Left ventricle myocardium inferior (tissue), 1 donor: Measurements from ENCODE around the gene HPCAL1. TPM values are rescaled to one million over a fixed set of nuclear protein-coding genes. Genes with fewer than 3 reads are reported as not detected.

ENCODE experiments used
- DNase-seq: peaks from one replicate; pipeline ENCODE4 v3.0.0-alpha.2; 2020
- H3K27ac ChIP-seq: fragments of 200-600 bp; replicated peaks from 2 replicates; pipeline ENCODE4 v1.8.0; 2021
- H3K27me3 ChIP-seq: fragments of 200-600 bp; 2 replicates; pipeline ENCODE4 v1.8.0; 2021; ENCODE audit warnings: low read depth
- H3K36me3 ChIP-seq: fragments of 200-600 bp; 2 replicates; pipeline ENCODE4 v1.8.0; 2021
- H3K4me1 ChIP-seq: fragments of 200-600 bp; 2 replicates; pipeline ENCODE4 v1.8.0; 2021
- H3K4me3 ChIP-seq: fragments of 200-600 bp; 2 replicates; pipeline ENCODE4 v1.8.0; 2021; ENCODE audit warnings: mild to moderate bottlenecking, moderate library complexity
- H3K9me3 ChIP-seq: fragments of 200-600 bp; replicated peaks from 2 replicates; pipeline ENCODE4 v1.8.0; 2021
- CTCF ChIP-seq: fragments of 200-600 bp; IDR thresholded peaks from 2 replicates; pipeline ENCODE4 v1.8.0; 2021; ENCODE audit warnings: antibody characterized with exemption, mild to moderate bottlenecking, borderline replicate concordance
- intact Hi-C: fragments of 100-400 bp; cut with micrococcal nuclease; formaldehyde crosslinking; loops from one replicate; pipeline ENCODE4 v1.11.0; 2022
- total RNA-seq: library from RNA; stranded (reverse); fragmentation: NEBNext Ultra II Directional; extraction: Animal tissue kit (Norgen Biotek cat#: 25700); gene quantifications from one replicate; pipeline ENCODE4 v1.2.1, GENCODE V29; 2021
- donor health status: DM: no; HTN: yes; CAD: no; lungs with severe emphysema.

The HPCAL1 gene
- total RNA-seq, 1 donor from 2014 or later: 29.4 TPM

GRCh38 chr2:10410001-10410822, 107.5 kb downstream of the HPCAL1 start:
- Histone ChIP-seq H3K9me3 (no peaks in the 10 kb centered on the region), H3K27ac (peak overlapping the region; percentile 15), H3K27me3 (no peaks in the 10 kb centered on the region), H3K36me3 (no peaks in the 10 kb centered on the region), H3K4me3 (no peak overlapping the region), H3K4me1 (peaks cover 65% of the 10 kb centered on the region)
- TF ChIP-seq CTCF: no peak
- intact Hi-C loops: no loop called here
- DNase-seq: no peak

- Histone ChIP-seq H3K27me3 (no peaks in the 10 kb centered on the region), H3K27ac (no peak overlapping the region), H3K9me3 (no peaks in the 10 kb centered on the region), H3K36me3 (no peaks in the 10 kb centered on the region), H3K4me3 (no peak overlapping the region), H3K4me1 (peaks cover 58% of the 10 kb centered on the region)
- intact Hi-C loops: no loop called here
- DNase-seq: no peak
- TF ChIP-seq CTCF: no peak
Observed at GRCh38 chr2:10410823-10411437, 108.2 kb downstream of the HPCAL1 start.

- intact Hi-C loops: no loop called here
- no peak overlapping the region for H3K4me3 ChIP-seq
Observed at GRCh38 chr2:10411557-10411956, 108.9 kb downstream of the HPCAL1 start.

GRCh38 chr2:10412380-10412779, 109.7 kb downstream of the HPCAL1 start:
- Histone ChIP-seq H3K36me3 (no peaks in the 10 kb centered on the region), H3K27ac (no peak overlapping the region), H3K9me3 (no peaks in the 10 kb centered on the region), H3K27me3 (no peaks in the 10 kb centered on the region), H3K4me3 (no peak overlapping the region), H3K4me1 (peaks cover 44% of the 10 kb centered on the region)
- TF ChIP-seq CTCF: no peak
- intact Hi-C loops: no loop called here
- DNase-seq: no peak

More at GRCh38 chr2:10411557-10411956, 108.9 kb downstream of the HPCAL1 start:
- Histone ChIP-seq H3K4me1 (peaks cover 52% of the 10 kb centered on the region), H3K27ac (no peak overlapping the region), H3K36me3 (no peaks in the 10 kb centered on the region), H3K9me3 (no peaks in the 10 kb centered on the region), H3K27me3 (no peaks in the 10 kb centered on the region)
- TF ChIP-seq CTCF: no peak
- no peak for DNase-seq

GRCh38 chr2:10413503-10413902, 110.8 kb downstream of the HPCAL1 start:
- H3K27ac ChIP-seq: no peak overlapping the region
- intact Hi-C loops: no loop called here
- no peak for TF ChIP-seq CTCF
- no peaks in the 10 kb centered on the region for H3K36me3 ChIP-seq
- DNase-seq: no peak
- H3K4me3 ChIP-seq: no peak overlapping the region
- no peaks in the 10 kb centered on the region for H3K27me3 ChIP-seq
- peaks cover 33% of the 10 kb centered on the region for H3K4me1 ChIP-seq
- H3K9me3 ChIP-seq: no peaks in the 10 kb centered on the region
